CD1c-positive myeloid dendritic cell (primary cell): ENCODE results near the gene RPH3AL.

Experiments used
- DNase-seq: peaks from one replicate; pipeline ENCODE4 v3.0.0-alpha.2; 2016; ENCODE audit errors: extremely low spot score

RPH3AL gene

GRCh38 chr17:336110-337021 lies 16.2 kb downstream of the RPH3AL start:
- DNase-seq, result no peak

GRCh38 chr17:335691-336090 lies 16.9 kb downstream of the RPH3AL start:
- DNase-seq, result no peak

GRCh38 chr17:334974-335481 lies 17.6 kb downstream of the RPH3AL start:
- no peak for DNase-seq

- no peak for DNase-seq
Observed at GRCh38 chr17:333626-334396, 18.8 kb downstream of the RPH3AL start.

- DNase-seq, result no peak
Observed at GRCh38 chr17:332558-333322, 19.9 kb downstream of the RPH3AL start.

GRCh38 chr17:332023-332422 lies 20.6 kb downstream of the RPH3AL start:
- DNase-seq, result no peak

GRCh38 chr17:330993-331701 lies 21.5 kb downstream of the RPH3AL start:
- DNase-seq, result peak; percentile 82

GRCh38 chr17:329784-330420 lies 22.7 kb downstream of the RPH3AL start:
- DNase-seq, result peak; percentile 50

- DNase-seq, result no peak
Observed at GRCh38 chr17:327971-328370, 24.6 kb downstream of the RPH3AL start.

GRCh38 chr17:327296-327695 lies 25.3 kb downstream of the RPH3AL start:
- DNase-seq, result no peak

GRCh38 chr17:326010-326621 lies 26.5 kb downstream of the RPH3AL start:
- DNase-seq, result no peak

- DNase-seq, result no peak
Observed at GRCh38 chr17:325270-326009, 27.2 kb downstream of the RPH3AL start.

GRCh38 chr17:323721-324571 lies 28.7 kb downstream of the RPH3AL start:
- DNase-seq, result no peak

- no peak for DNase-seq
Observed at GRCh38 chr17:323181-323580, 29.4 kb downstream of the RPH3AL start.

- no peak for DNase-seq
Observed at GRCh38 chr17:322006-322780, 30.4 kb downstream of the RPH3AL start.

- DNase-seq, result no peak
Observed at GRCh38 chr17:321386-321941, 31.1 kb downstream of the RPH3AL start.

GRCh38 chr17:320809-321385 lies 31.7 kb downstream of the RPH3AL start:
- DNase-seq, result no peak
